Renal pelvis (tissue), 12 donors: Measurements from ENCODE around the gene RMI1. TPM values are rescaled to one million over a fixed set of nuclear protein-coding genes. Genes with fewer than 3 reads are reported as not detected.
"Not testable (repeated sequence)": the region's sequence is repeated elsewhere in the genome, so short reads cannot be mapped to it uniquely, and the experiment has no call there.

Source experiments
- DNase-seq: peaks from one replicate; pipeline ENCODE4 v3.0.0-alpha.2; 2013
- long read RNA-seq, 16 experiments: transcript quantifications; one replicate each; lab custom pipeline, GENCODE V29; 2026
- polyA plus RNA-seq, 3 donors: library from polyadenylated mRNA; unstranded; fragments of 120-200 nt; gene quantifications; one replicate each; pipeline ENCODE4 v1.2.1, GENCODE V29; 2013; ENCODE audit not compliant: insufficient read length in 3 of 3

The RMI1 gene
- 10 to 100 TPM; 18.4 to 21.3 (median 21.2) TPM for polyA plus RNA-seq
- long read RNA-seq, donor 1, transcript RMI1-202 (3 exons, 1,553 nt), result major isoform, 5 of 33 reads
- long read RNA-seq, donor 1, partial matches to known transcripts, result 27 of 33 reads
- long read RNA-seq, donor 1, other reads (novel, unspliced or antisense), result 0 of 33 reads
- long read RNA-seq, donor 2, transcript RMI1-202 (3 exons, 1,553 nt), result major isoform, 6 of 6 reads
- long read RNA-seq, donor 2, partial matches to known transcripts, result 0 of 6 reads
- long read RNA-seq, donor 2, other reads (novel, unspliced or antisense), result 0 of 6 reads
- long read RNA-seq, donor 3, partial matches to known transcripts, result 0 of 4 reads
- long read RNA-seq, donor 3, other reads (novel, unspliced or antisense), result 0 of 4 reads
- long read RNA-seq, donor 4, partial matches to known transcripts, result 0 of 5 reads
- long read RNA-seq, donor 4, other reads (novel, unspliced or antisense), result 0 of 5 reads
- long read RNA-seq, donor 5, partial matches to known transcripts, result 0 of 2 reads
- long read RNA-seq, donor 5, other reads (novel, unspliced or antisense), result 0 of 2 reads
- long read RNA-seq, donor 6, partial matches to known transcripts, result 0 of 3 reads
- long read RNA-seq, donor 6, other reads (novel, unspliced or antisense), result 0 of 3 reads
- long read RNA-seq, donor 7, transcript RMI1-202 (3 exons, 1,553 nt), result major isoform, 11 of 32 reads
- long read RNA-seq, donor 7, partial matches to known transcripts, result 21 of 32 reads
- long read RNA-seq, donor 7, other reads (novel, unspliced or antisense), result 0 of 32 reads
- long read RNA-seq, donor 8, partial matches to known transcripts, result 0 of 3 reads
- long read RNA-seq, donor 8, other reads (novel, unspliced or antisense), result 0 of 3 reads
- long read RNA-seq, donor 9, transcript RMI1-202 (3 exons, 1,553 nt), result major isoform, 5 of 7 reads
- long read RNA-seq, donor 9, partial matches to known transcripts, result 0 of 7 reads
- long read RNA-seq, donor 9, other reads (novel, unspliced or antisense), result 0 of 7 reads
- long read RNA-seq, donor 10, transcript RMI1-202 (3 exons, 1,553 nt), result major isoform, 5 of 6 reads
- long read RNA-seq, donor 10, partial matches to known transcripts, result 0 of 6 reads
- long read RNA-seq, donor 10, other reads (novel, unspliced or antisense), result 0 of 6 reads
- long read RNA-seq, donor 11, transcript RMI1-202 (3 exons, 1,553 nt), result major isoform, 5 of 5 reads
- long read RNA-seq, donor 11, partial matches to known transcripts, result 0 of 5 reads
- long read RNA-seq, donor 11, other reads (novel, unspliced or antisense), result 0 of 5 reads
- long read RNA-seq, donor 12, partial matches to known transcripts, result 0 of 6 reads
- long read RNA-seq, donor 12, other reads (novel, unspliced or antisense), result 0 of 6 reads
- long read RNA-seq, donor 13, partial matches to known transcripts, result 0 of 3 reads
- long read RNA-seq, donor 13, other reads (novel, unspliced or antisense), result 0 of 3 reads
- long read RNA-seq, donor 14, result 0 reads
- long read RNA-seq, donor 15, partial matches to known transcripts, result 0 of 4 reads
- long read RNA-seq, donor 15, other reads (novel, unspliced or antisense), result 0 of 4 reads
- long read RNA-seq, donor 16, transcript RMI1-202 (3 exons, 1,553 nt), result major isoform, 7 of 8 reads
- long read RNA-seq, donor 16, partial matches to known transcripts, result 0 of 8 reads
- long read RNA-seq, donor 16, other reads (novel, unspliced or antisense), result 0 of 8 reads

- DNase-seq, result peak; percentile 99
Measured at GRCh38 chr9:83980395-83981125, at the start of gene RMI1. Gene RMI1, plus strand, starts transcription at chr9:83980805. Its CDS starts 20,182 bp downstream, at chr9:84000987.

GRCh38 chr9:83930881-83931280 lies 49.7 kb upstream of the RMI1 start:
- DNase-seq, result no peak

- no peak for DNase-seq
Measured at GRCh38 chr9:83932011-83932410, 48.6 kb upstream of the RMI1 start.

GRCh38 chr9:83932851-83933250 lies 47.8 kb upstream of the RMI1 start:
- no peak for DNase-seq

- DNase-seq, result no peak
Measured at GRCh38 chr9:83933790-83934189, 46.8 kb upstream of the RMI1 start.

GRCh38 chr9:83934569-83935275 lies 45.9 kb upstream of the RMI1 start:
- DNase-seq, result no peak

GRCh38 chr9:83935276-83935935 lies 45.2 kb upstream of the RMI1 start:
- no peak for DNase-seq

GRCh38 chr9:83936523-83936922 lies 44.1 kb upstream of the RMI1 start:
- no peak for DNase-seq

GRCh38 chr9:83937861-83938455 lies 42.6 kb upstream of the RMI1 start:
- DNase-seq, result peak; percentile 57

GRCh38 chr9:83940590-83941303 lies 39.9 kb upstream of the RMI1 start:
- no peak for DNase-seq

- not testable (repeated sequence) for DNase-seq
Measured at GRCh38 chr9:83948096-83948495, 32.5 kb upstream of the RMI1 start.

GRCh38 chr9:83956086-83956435 lies 24.5 kb upstream of the RMI1 start:
- DNase-seq, result no peak

GRCh38 chr9:83956436-83957247 lies 24.0 kb upstream of the RMI1 start:
- DNase-seq, result peak; percentile 60

GRCh38 chr9:83957248-83957513 lies 23.4 kb upstream of the RMI1 start:
- no peak for DNase-seq

- DNase-seq, result no peak
Measured at GRCh38 chr9:83959061-83959460, 21.5 kb upstream of the RMI1 start.

- DNase-seq, result no peak
Measured at GRCh38 chr9:83960991-83961390, 19.6 kb upstream of the RMI1 start.

GRCh38 chr9:83962165-83962564 lies 18.4 kb upstream of the RMI1 start:
- no peak for DNase-seq

- no peak for DNase-seq
Measured at GRCh38 chr9:83964973-83965349, 15.6 kb upstream of the RMI1 start.
